ENCODE measurements around the gene COX7A2. TPM values are rescaled to one million over a fixed set of nuclear protein-coding genes. Genes with fewer than 3 reads are reported as not detected.

The COX7A2 gene
- total RNA-seq, 1 experiment from 2014 or later, result 122 TPM

DNA sequence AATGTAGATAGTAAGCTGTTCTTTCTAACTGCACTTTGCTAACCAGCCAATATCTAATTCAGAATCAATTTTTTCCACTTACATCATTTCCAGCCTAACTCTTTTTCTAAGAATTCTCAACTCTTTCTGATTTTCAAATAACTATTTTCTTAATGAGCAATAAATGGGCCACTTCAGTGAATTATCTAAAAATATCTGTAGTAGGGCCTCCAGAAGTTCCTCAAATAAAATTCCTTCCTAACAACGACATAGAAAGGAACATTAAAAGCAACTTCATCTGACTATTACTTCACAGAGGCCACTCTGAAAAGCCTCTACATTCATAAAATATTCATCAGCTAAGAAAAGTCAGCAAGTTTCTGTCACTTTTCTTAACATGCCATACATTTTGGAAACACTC is 42.6 kb downstream of the COX7A2 start:
- DNase-seq (ENCODE audit: low spot score), result no peak

DNA sequence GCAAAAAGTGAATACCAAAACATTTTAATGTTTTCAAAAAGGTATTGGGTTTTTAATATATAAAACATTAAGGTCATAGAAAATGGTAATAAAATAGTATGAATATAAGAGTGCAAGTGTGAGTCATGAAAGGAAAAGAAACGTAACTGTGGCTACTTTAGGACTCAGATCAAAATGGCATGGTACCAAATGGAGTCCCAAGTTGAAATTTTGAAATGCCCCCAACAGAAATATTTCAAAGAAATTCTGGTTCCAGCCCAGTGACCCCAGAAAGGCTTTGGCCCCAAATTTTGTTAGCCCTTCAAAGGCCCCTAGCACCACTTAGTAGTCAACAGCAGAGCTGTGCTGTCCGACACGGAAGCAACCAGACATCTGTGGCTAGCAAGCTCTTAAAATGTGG is 43.7 kb downstream of the COX7A2 start:
- no peak for DNase-seq (ENCODE audit: low spot score)

DNA sequence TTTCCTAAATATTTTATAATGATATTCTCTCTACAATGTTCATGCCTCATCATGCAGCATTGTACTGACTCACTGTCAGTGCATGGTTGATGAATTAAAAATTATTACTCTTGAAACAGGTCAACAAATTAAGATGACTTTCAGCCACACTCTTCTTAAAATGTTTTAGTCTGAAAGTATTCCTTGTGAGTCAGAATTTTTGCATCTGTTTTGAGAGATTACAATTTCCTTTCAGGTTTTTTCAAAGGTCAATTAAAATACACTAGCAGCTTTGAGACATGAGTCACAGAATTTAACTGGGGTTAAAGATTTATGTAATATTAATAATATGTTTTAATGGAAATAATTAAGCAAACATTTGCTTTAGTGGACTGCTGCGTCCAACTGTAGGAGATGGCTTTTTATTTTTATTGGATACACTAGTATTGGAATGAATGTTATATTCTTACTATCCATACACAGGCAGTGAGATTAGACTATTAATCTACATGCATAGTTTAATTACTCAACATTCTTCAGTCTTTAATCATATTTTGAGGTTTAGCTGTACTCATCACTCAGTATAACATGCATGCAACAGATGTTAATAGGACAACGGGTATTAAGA is 47.4 kb downstream of the COX7A2 start:
- DNase-seq (ENCODE audit: low spot score), result peak; percentile 11

DNA sequence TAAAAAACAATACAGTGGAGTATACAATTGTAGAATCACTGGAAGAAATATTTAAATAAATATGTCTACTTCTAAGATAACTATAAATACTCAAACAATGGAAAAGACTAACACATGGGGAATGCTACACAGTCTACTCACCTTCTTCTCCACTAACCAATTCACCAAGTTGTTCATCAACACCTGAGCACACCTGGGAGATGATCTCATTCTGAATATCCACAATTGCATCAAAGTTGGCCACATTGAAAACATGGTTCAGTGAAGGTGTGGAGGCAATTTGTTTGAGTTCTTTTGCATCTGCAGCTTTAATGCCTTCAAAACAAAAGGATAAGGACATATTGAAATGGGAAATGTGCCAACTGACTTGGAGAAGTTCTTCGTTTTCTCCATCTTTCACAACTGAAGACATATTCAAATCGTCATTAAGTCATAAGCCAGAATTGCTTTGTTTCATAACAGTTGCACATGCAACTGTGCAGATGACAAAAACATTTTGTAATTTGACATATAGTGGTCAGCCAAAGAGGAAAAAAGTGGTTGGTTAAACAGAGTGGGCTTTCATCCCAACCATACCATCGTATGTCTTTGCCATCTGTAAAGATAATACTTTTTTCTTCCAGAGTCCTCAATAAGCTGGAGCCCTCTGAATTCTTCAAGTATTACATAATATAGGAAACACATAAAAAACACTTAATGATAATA is 55.2 kb downstream of the COX7A2 start:
- DNase-seq (ENCODE audit: low spot score), result no peak

Other genes starting within 250 kb of the COX7A2 start
- gene COL12A1, start 37.7 kb downstream of the COX7A2 start, total RNA-seq (2014; rRNA removed; shearing (Covaris generic)), result 0.05 TPM in 1 of 2 replicates, not detected in the other
- gene TMEM30A, start 41.0 kb upstream of the COX7A2 start, total RNA-seq (2014; rRNA removed; shearing (Covaris generic)), result 32.3 and 33.6 TPM in 2 replicates
- gene FILIP1, start 250.0 kb upstream of the COX7A2 start, total RNA-seq (2014; rRNA removed; shearing (Covaris generic)), result not detected in 2 replicates

Data from HT-29 (cell line).